Endodermal cell (in vitro differentiated cells): ENCODE measurements around the gene SOX10. TPM values are rescaled to one million over a fixed set of nuclear protein-coding genes. Genes with fewer than 3 reads are reported as not detected.
A peak's percentile ranks its signal among the peaks of the same experiment; 100 is the strongest.

Experiments
- DNase-seq: peaks from one replicate; pipeline ENCODE4 v3.0.0-alpha.2; 2017
- H3K27ac ChIP-seq: 2 replicates; pipeline ENCODE4 v1.5.1; 2013; ENCODE audit warnings: mild to moderate bottlenecking, low read depth, low read length, moderate library complexity
- H3K27me3 ChIP-seq: 2 replicates; pipeline ENCODE4 v1.6.1; 2013; ENCODE audit warnings: mild to moderate bottlenecking, low read length, moderate library complexity; ENCODE audit not compliant: insufficient read depth, control insufficient read depth, poor library complexity, severe bottlenecking
- H3K36me3 ChIP-seq: 2 replicates; pipeline ENCODE4 v1.7.0; 2013; ENCODE audit warnings: mild to moderate bottlenecking, low read length, moderate library complexity; ENCODE audit not compliant: control insufficient read depth, insufficient read depth
- H3K4me1 ChIP-seq: one replicate; pipeline ENCODE4 v1.7.0; 2013; ENCODE audit warnings: low read length; ENCODE audit not compliant: control insufficient read depth, insufficient read depth
- H3K4me3 ChIP-seq: 2 replicates; pipeline ENCODE4 v1.5.1; 2013; ENCODE audit warnings: mild to moderate bottlenecking, low read length, moderate library complexity
- H3K9ac ChIP-seq: 2 replicates; pipeline ENCODE4 v1.6.1; 2013; ENCODE audit warnings: mild to moderate bottlenecking, low read length, moderate library complexity; ENCODE audit not compliant: poor library complexity, severe bottlenecking; ENCODE audit errors: extremely low read depth
- H3K9me3 ChIP-seq: 2 replicates; pipeline ENCODE4 v1.6.1; 2013; ENCODE audit warnings: mild to moderate bottlenecking, low read length, moderate library complexity; ENCODE audit not compliant: control insufficient read depth
- H3K27ac Mint-ChIP-seq: 2 replicates; pipeline ENCODE4 v1.8.0; 2020; ENCODE audit warnings: mixed read lengths
- H3K27me3 Mint-ChIP-seq: 2 replicates; pipeline ENCODE4 v1.8.0; 2021; ENCODE audit warnings: mild to moderate bottlenecking, mixed read lengths; ENCODE audit not compliant: insufficient read depth
- H3K36me3 Mint-ChIP-seq: 2 replicates; pipeline ENCODE4 v1.8.0; 2020; ENCODE audit warnings: low read depth, mixed read lengths
- H3K4me1 Mint-ChIP-seq: 2 replicates; pipeline ENCODE4 v1.8.0; 2020; ENCODE audit warnings: mixed read lengths
- H3K4me3 Mint-ChIP-seq: 2 replicates; pipeline ENCODE4 v1.8.0; 2020; ENCODE audit warnings: mild to moderate bottlenecking, moderate library complexity, mixed read lengths
- H3K9me3 Mint-ChIP-seq: 2 replicates; pipeline ENCODE4 v1.8.0; 2020; ENCODE audit warnings: mild to moderate bottlenecking, mixed read lengths
- WGBS, 2 experiments: methylation state at CpG; one replicate each; pipeline versions ENCODE4 v1.1.5 to v1.1.7; 2013; ENCODE audit warnings: missing lambda C conversion rate in 2 of 2, mixed read lengths in 1 of 2; ENCODE audit not compliant: insufficient coverage in 1 of 2, insufficient read length in 1 of 2; 5-methylcytosine and 5-hydroxymethylcytosine counted together
- total RNA-seq, 2 donors: library from RNA; stranded (reverse); fragmentation: NEBNext Ultra II Directional in 1 of 2; extraction: Animal tissue kit (Norgen Biotek cat#: 25700) in 1 of 2; gene quantifications; 2 replicates in 1 of 2; 3 replicates in 1 of 2; pipeline ENCODE4 v1.2.1, GENCODE V29; 2021
- TF ChIP-seq, protein P1 (sequence below): fragments of 200-600 bp; sonication (generic); conservative IDR thresholded peaks from 2 replicates; pipeline ENCODE4 v1.5.0; 2021; ENCODE audit warnings: antibody characterized with exemption, mild to moderate bottlenecking

Gene SOX10
- total RNA-seq, 2 donors from 2014 or later: 11.2 to 13.4 TPM

DNA sequence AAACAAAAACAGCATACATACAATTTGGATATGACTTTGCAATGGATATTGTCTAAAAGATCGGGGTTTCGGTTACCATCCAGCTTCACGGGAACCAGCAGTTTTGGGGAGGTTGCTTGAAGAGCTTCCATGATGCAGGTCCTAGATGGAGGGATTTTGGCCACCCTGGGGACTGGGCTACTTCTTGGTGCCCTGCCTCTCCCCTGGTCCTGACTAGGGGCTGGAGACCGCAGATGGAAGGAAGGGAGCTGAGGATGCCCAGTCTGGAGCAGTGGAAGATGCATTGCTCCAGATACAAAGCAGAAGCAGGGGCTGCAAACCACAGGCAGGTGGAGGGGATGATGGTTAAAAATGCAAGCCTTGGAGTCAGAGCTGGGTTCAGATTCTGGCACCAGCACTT lies 13.5 kb downstream of the SOX10 start:
- Mint-ChIP-seq H3K4me3 (no peak overlapping the region), H3K9me3 (no peaks in the 10 kb centered on the region), H3K36me3 (peaks cover 52% of the 10 kb centered on the region), H3K4me1 (peaks cover 13% of the 10 kb centered on the region), H3K27me3 (no peaks in the 10 kb centered on the region), H3K27ac (no peak overlapping the region)
- H3K27ac ChIP-seq: no peak overlapping the region
- DNase-seq: no peak
- no peak overlapping the region for H3K4me3 ChIP-seq
- 99 to 100% methylated on average over 4 of the region's 4 CpGs for WGBS, 2 experiments
- no peaks in the 10 kb centered on the region for H3K9me3 ChIP-seq
- H3K27me3 ChIP-seq: no peaks in the 10 kb centered on the region
- H3K9ac ChIP-seq: no peak overlapping the region
- H3K4me1 ChIP-seq: peaks cover 15% of the 10 kb centered on the region
- peaks cover 29% of the 10 kb centered on the region for H3K36me3 ChIP-seq
- TF ChIP-seq, protein P1, sequence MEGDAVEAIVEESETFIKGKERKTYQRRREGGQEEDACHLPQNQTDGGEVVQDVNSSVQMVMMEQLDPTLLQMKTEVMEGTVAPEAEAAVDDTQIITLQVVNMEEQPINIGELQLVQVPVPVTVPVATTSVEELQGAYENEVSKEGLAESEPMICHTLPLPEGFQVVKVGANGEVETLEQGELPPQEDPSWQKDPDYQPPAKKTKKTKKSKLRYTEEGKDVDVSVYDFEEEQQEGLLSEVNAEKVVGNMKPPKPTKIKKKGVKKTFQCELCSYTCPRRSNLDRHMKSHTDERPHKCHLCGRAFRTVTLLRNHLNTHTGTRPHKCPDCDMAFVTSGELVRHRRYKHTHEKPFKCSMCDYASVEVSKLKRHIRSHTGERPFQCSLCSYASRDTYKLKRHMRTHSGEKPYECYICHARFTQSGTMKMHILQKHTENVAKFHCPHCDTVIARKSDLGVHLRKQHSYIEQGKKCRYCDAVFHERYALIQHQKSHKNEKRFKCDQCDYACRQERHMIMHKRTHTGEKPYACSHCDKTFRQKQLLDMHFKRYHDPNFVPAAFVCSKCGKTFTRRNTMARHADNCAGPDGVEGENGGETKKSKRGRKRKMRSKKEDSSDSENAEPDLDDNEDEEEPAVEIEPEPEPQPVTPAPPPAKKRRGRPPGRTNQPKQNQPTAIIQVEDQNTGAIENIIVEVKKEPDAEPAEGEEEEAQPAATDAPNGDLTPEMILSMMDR: no peak

DNA sequence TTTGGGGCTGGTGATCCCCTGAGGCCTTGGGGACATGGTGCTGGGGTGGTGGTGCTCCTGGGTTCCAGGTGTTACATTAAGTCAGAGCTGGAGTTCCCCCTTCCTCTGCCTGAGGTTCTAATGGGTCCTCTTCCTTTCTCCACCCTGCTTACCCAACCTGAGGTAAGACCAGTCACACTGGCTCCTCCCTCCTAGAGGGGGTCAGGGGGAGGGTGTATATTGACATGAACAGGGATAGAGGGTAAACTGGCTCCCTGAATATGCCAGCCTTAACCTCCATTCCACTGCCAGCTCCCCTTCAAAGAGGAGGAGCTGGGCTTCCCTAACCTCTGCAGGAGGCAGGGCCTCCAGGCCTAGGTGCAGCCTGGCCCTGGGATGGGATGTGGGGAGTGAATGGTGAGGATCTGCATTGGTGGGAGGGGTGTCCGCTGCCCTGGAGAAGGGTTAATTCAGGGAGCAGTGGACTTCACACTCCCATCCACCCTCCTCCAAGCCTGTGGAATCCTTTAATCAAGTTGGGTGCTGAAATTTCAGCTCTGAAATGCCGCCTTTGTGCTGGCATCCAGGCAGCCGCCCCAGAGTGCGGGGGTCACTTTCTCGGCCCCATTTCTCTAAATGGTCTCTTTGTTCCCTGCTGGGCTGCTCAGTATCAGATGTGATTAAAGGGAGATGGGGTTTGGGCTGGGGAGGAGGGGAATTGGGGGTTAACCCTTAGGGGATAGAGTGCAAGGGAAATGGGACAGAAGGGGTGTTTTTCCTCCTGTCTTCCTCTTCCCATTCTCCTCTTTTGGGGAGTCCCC lies 15.7 kb downstream of the SOX10 start:
- H3K27me3 ChIP-seq: no peaks in the 10 kb centered on the region
- H3K36me3 ChIP-seq: peaks cover 31% of the 10 kb centered on the region
- H3K9ac ChIP-seq: no peak overlapping the region
- Mint-ChIP-seq H3K27ac (peak overlapping the region; percentile 72), H3K27me3 (no peaks in the 10 kb centered on the region), H3K36me3 (peaks cover 42% of the 10 kb centered on the region), H3K4me1 (peaks cover 13% of the 10 kb centered on the region), H3K9me3 (no peaks in the 10 kb centered on the region), H3K4me3 (no peak overlapping the region)
- DNase-seq: no peak
- H3K4me3 ChIP-seq: no peak overlapping the region
- 83 to 87% methylated on average over 3 to 4 of the region's 5 CpGs for WGBS, 2 experiments
- H3K4me1 ChIP-seq: peaks cover 15% of the 10 kb centered on the region
- H3K9me3 ChIP-seq: no peaks in the 10 kb centered on the region
- TF ChIP-seq, protein P1: no peak
- H3K27ac ChIP-seq: peak overlapping the region; percentile 71

DNA sequence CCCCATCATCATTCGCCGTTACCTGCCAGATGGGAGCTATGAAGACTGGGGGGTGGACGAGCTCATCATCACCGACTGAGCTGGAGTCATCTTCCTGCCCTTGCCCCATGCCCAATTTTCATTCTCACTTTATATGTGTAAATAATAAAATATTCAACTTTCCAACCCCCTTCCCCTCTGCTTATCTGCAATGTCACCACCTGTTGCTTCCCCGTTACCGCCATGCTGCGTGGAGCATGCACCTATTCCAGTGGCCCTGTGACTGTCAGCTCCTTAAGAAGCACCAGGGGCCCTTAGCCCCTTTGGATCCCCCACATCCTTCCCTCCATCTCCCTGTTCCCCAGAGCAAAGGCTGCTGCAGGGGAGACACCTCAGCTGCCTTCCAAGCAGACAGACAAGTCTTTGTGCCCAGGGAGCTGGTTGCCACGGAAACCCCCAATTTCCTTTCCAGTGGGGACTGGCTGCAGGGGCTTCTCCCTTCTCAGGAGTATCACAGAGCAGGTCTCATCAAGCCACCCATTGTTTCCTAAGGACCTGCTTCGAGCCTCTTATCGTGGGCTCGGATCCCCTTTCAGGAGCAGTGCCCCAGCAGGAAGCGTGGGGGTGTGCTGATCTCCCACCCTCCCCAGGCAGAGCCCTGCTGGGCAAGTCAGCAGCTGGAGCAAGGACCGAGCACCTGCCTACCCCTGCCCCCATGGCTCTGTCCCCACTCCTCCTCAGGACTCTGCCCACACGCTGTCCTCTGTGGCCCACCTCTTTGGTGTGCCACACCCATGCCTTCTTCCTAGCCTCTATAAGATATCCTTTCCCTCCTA lies 16.5 kb downstream of the SOX10 start:
- no peaks in the 10 kb centered on the region for H3K9me3 Mint-ChIP-seq
- peaks cover 15% of the 10 kb centered on the region for H3K4me1 ChIP-seq
- 76% methylated on average over 11 to 14 of the region's 14 CpGs for WGBS, 2 experiments
- peaks cover 45% of the 10 kb centered on the region for H3K36me3 Mint-ChIP-seq
- TF ChIP-seq, protein P1: no peak
- no peak overlapping the region for H3K9ac ChIP-seq
- no peaks in the 10 kb centered on the region for H3K9me3 ChIP-seq
- H3K4me3 Mint-ChIP-seq: no peak overlapping the region
- H3K27ac Mint-ChIP-seq: peak overlapping the region; percentile 72
- no peak for DNase-seq
- peak overlapping the region; percentile 71 for H3K27ac ChIP-seq
- peaks cover 31% of the 10 kb centered on the region for H3K36me3 ChIP-seq
- peaks cover 13% of the 10 kb centered on the region for H3K4me1 Mint-ChIP-seq
- H3K27me3 Mint-ChIP-seq: no peaks in the 10 kb centered on the region
- H3K27me3 ChIP-seq: no peaks in the 10 kb centered on the region
- H3K4me3 ChIP-seq: no peak overlapping the region
